DND-41 (cell line): ENCODE results near the gene BAD.

Source experiments
- ATAC-seq: fragments of 200-7000 bp; cut with Tn5 transposase; 3 replicates; pipeline ENCODE4 v1.9.1; 2021; ENCODE audit warnings: low read depth; ENCODE audit not compliant: insufficient read depth
- DNase-seq: peaks from one replicate; pipeline ENCODE4 v3.0.0-alpha.2; 2020
- H2AFZ ChIP-seq: 2 replicates; pipeline ENCODE4 v1.6.0; 2012; ENCODE audit warnings: low read depth, low read length
- H3K27ac ChIP-seq: 2 replicates; pipeline ENCODE4 v1.5.1; 2012; ENCODE audit warnings: low read length, inconsistent platforms
- H3K27me3 ChIP-seq: fragments of 200-600 bp; sonication (generic); 2 replicates; pipeline ENCODE4 v1.6.0; 2012; ENCODE audit warnings: low read length, mild to moderate bottlenecking, inconsistent platforms; ENCODE audit not compliant: insufficient read depth, poor library complexity
- H3K36me3 ChIP-seq: 2 replicates; pipeline ENCODE4 v1.5.1; 2012; ENCODE audit warnings: low read length, inconsistent platforms; ENCODE audit not compliant: insufficient read depth
- H3K4me1 ChIP-seq: 2 replicates; pipeline ENCODE4 v1.5.1; 2012; ENCODE audit warnings: mild to moderate bottlenecking, low read length; ENCODE audit not compliant: insufficient read depth
- H3K4me2 ChIP-seq: 2 replicates; pipeline ENCODE4 v1.6.0; 2012; ENCODE audit warnings: mild to moderate bottlenecking, moderate library complexity, low read length, inconsistent platforms; ENCODE audit not compliant: insufficient read depth
- H3K4me3 ChIP-seq, 2 experiments: fragments of 200-600 bp in 1 of 2; shearing (Covaris generic) in 1 of 2; 2 replicates each; pipeline ENCODE4 v1.5.1; 2012 to 2016; ENCODE audit warnings: inconsistent platforms in 2 of 2, low read length in 2 of 2, mild to moderate bottlenecking in 2 of 2, low read depth in 1 of 2, moderate library complexity in 1 of 2
- H3K79me2 ChIP-seq: 2 replicates; pipeline ENCODE4 v1.6.0; 2012; ENCODE audit warnings: low read length, inconsistent platforms; ENCODE audit not compliant: insufficient read depth
- H3K9ac ChIP-seq: 2 replicates; pipeline ENCODE4 v1.6.0; 2012; ENCODE audit warnings: low read depth, mild to moderate bottlenecking, inconsistent platforms, low read length, moderate library complexity
- H3K9me3 ChIP-seq: 2 replicates; pipeline ENCODE4 v1.5.1; 2012; ENCODE audit warnings: low read length, moderate library complexity, mild to moderate bottlenecking, inconsistent platforms; ENCODE audit not compliant: insufficient read depth, severe bottlenecking
- H4K20me1 ChIP-seq: 2 replicates; pipeline ENCODE4 v1.6.0; 2012; ENCODE audit warnings: low read length; ENCODE audit not compliant: insufficient read depth
- CTCF ChIP-seq: IDR thresholded peaks from 2 replicates; pipeline ENCODE4 v1.5.1; 2012; ENCODE audit warnings: borderline replicate concordance, low read length, moderate library complexity, mild to moderate bottlenecking; ENCODE audit not compliant: poor library complexity, severe bottlenecking; ENCODE audit errors: extremely low read depth
- EZH2 ChIP-seq: IDR thresholded peaks from 3 replicates; pipeline ENCODE4 v1.6.1; 2012; ENCODE audit warnings: borderline replicate concordance, low read depth, mild to moderate bottlenecking, moderate library complexity, low read length, inconsistent platforms; ENCODE audit not compliant: severe bottlenecking

The BAD gene

DNA sequence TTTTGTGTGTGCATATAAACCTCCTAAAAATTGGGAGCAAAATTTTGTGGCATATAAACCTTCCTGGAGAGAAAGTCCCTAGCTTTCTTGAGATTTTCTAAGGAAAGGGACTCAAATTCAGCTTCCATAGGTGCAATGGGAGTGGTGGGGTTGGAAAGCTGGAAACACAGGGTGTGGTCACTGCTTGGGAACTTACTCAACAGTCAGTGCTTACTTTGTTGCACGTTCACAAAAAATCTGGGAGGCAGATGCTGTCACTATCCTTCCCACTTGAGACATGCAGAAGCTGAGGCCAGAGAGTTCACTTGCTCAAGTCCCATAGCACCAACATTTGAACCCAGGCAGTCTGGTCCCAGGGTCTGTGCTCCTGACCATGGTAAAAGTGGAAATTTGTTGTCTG, 11.8 kb upstream of the BAD start:
- Histone ChIP-seq H3K9me3 (no peaks in the 10 kb centered on the region), H3K9ac (no peak overlapping the region)
- ATAC-seq, result no peak

GRCh38 chr11:64295760-64296159, 11.3 kb upstream of the BAD start:
- H3K4me2 ChIP-seq, result no peak overlapping the region
- H3K27me3 ChIP-seq, result peaks cover 16% of the 10 kb centered on the region
- no peaks in the 10 kb centered on the region for H3K36me3 ChIP-seq
- H3K4me1 ChIP-seq, result peaks cover 3% of the 10 kb centered on the region
- no peaks in the 10 kb centered on the region for H3K9me3 ChIP-seq
- H3K9ac ChIP-seq, result no peak overlapping the region
- H4K20me1 ChIP-seq, result peaks cover 3% of the 10 kb centered on the region; the same call in 1 of the 2 replicates
- ATAC-seq (no peak), DNase-seq (no peak)
- no peak overlapping the region for H3K27ac ChIP-seq
- TF ChIP-seq EZH2 (no peak), CTCF (no peak)
- H3K4me3 ChIP-seq, result no peak overlapping the region
- H2AFZ ChIP-seq, result no peak overlapping the region
- no peaks in the 10 kb centered on the region for H3K79me2 ChIP-seq

More for the DNA sequence above, 11.8 kb upstream of the BAD start:
- DNase-seq, result no peak
- Histone ChIP-seq H3K4me1 (peaks cover 8% of the 10 kb centered on the region), H3K79me2 (no peaks in the 10 kb centered on the region), H4K20me1 (peaks cover 4% of the 10 kb centered on the region; the same call in 1 of the 2 replicates), H3K4me2 (no peak overlapping the region), H2AFZ (no peak overlapping the region), H3K4me3 (no peak overlapping the region), H3K27ac (no peak overlapping the region), H3K27me3 (peaks cover 16% of the 10 kb centered on the region), H3K36me3 (no peaks in the 10 kb centered on the region)
- TF ChIP-seq EZH2 (no peak), CTCF (no peak)

- TF ChIP-seq CTCF, result no peak
- no peak for TF ChIP-seq EZH2
- DNase-seq (no peak), ATAC-seq (no peak)
- peaks cover 14% of the 10 kb centered on the region for H3K27me3 ChIP-seq
- H3K4me2 ChIP-seq, result no peak overlapping the region
- H3K79me2 ChIP-seq, result no peaks in the 10 kb centered on the region
- H2AFZ ChIP-seq, result no peak overlapping the region
- no peaks in the 10 kb centered on the region for H3K4me1 ChIP-seq
- H3K9ac ChIP-seq, result no peak overlapping the region
- H4K20me1 ChIP-seq, result no peaks in the 10 kb centered on the region; the same call in 1 of the 2 replicates
- H3K27ac ChIP-seq, result no peak overlapping the region
- H3K4me3 ChIP-seq, result no peak overlapping the region
- H3K9me3 ChIP-seq, result no peaks in the 10 kb centered on the region
- H3K36me3 ChIP-seq, result no peaks in the 10 kb centered on the region
Measured at GRCh38 chr11:64294774-64295173, 10.3 kb upstream of the BAD start.
